Uterus (tissue), 4 donors: ENCODE results near the gene CTRB2. TPM values are rescaled to one million over a fixed set of nuclear protein-coding genes. Genes with fewer than 3 reads are reported as not detected.
"Not testable (repeated sequence)": the region's sequence is repeated elsewhere in the genome, so short reads cannot be mapped to it uniquely, and the experiment has no call there.

Source experiments
- DNase-seq, 2 donors: peaks; one replicate each; pipeline ENCODE4 v3.0.0-alpha.2; 2019 to 2020
- H3K27ac ChIP-seq, 2 donors: fragments of 200-600 bp; sonication (generic); 1 replicate in 1 of 2; 2 replicates in 1 of 2; pipeline ENCODE4 v1.5.1; 2016 to 2018
- H3K27me3 ChIP-seq, 2 donors: fragments of 200-600 bp; sonication (generic); one replicate each; pipeline ENCODE4 v1.5.1; 2018 to 2019; ENCODE audit warnings: control low read depth in 1 of 2
- H3K36me3 ChIP-seq, 2 donors: fragments of 200-600 bp; sonication (generic); one replicate each; pipeline ENCODE4 v1.5.1; 2019; ENCODE audit warnings: control low read depth in 1 of 2
- H3K4me1 ChIP-seq, 2 donors: fragments of 200-600 bp; sonication (generic); one replicate each; pipeline ENCODE4 v1.5.1; 2018 to 2019; ENCODE audit warnings: control low read depth in 1 of 2
- H3K4me3 ChIP-seq, 2 donors: fragments of 200-600 bp; sonication (generic); 1 replicate in 1 of 2; 2 replicates in 1 of 2; pipeline ENCODE4 v1.5.1; 2018 to 2019; ENCODE audit warnings: mild to moderate bottlenecking in 1 of 2
- H3K9me3 ChIP-seq, 2 donors: fragments of 200-600 bp; sonication (generic); one replicate each; pipeline ENCODE4 v1.5.1; 2019; ENCODE audit warnings: control low read depth in 1 of 2
- CTCF ChIP-seq, 4 experiments: fragments of 200-600 bp in 2 of 4; fragments of 450-650 bp in 2 of 4; sonication (generic) in 2 of 4; IDR thresholded peaks; one replicate each; pipeline ENCODE4 v1.5.1; 2016 to 2019; ENCODE audit warnings: antibody characterized with exemption in 4 of 4, mild to moderate bottlenecking in 2 of 4, moderate library complexity in 1 of 4
- POLR2A ChIP-seq, 2 donors: fragments of 450-650 bp; IDR thresholded peaks; one replicate each; pipeline ENCODE4 v1.6.1; 2016; ENCODE audit warnings: antibody characterized with exemption in 2 of 2, mild to moderate bottlenecking in 1 of 2, moderate library complexity in 1 of 2
- intact Hi-C: fragments of 100-400 bp; cut with DNase I; formaldehyde crosslinking; loops from one replicate; pipeline ENCODE4 v1.15.1; 2023; ENCODE audit warnings: low total_unique reads
- total RNA-seq, 4 donors: library from RNA; depleted of rRNA in 3 of 4; stranded (reverse); fragments of >200 nt in 3 of 4; gene quantifications; one replicate each; pipeline versions ENCODE4 v1.1.0 to v1.2.4, GENCODE V29; 2014 to 2023
- donor health status: DM: yes; HTN: yes; CAD: no.

The CTRB2 gene
- total RNA-seq, 4 donors from 2014 or later, result not detected

- TF ChIP-seq CTCF (IDR thresholded peaks at IDR 0.05), result no peak
- no peak for TF ChIP-seq POLR2A (IDR thresholded peaks at IDR 0.05)
- no peak for DNase-seq
Measured at GRCh38 chr16:75216576-75216975, 9.6 kb upstream of the CTRB2 start.

GRCh38 chr16:75216127-75216526 is 9.2 kb upstream of the CTRB2 start:
- no peaks in the 10 kb centered on the region for H3K36me3 ChIP-seq
- DNase-seq, result no peak
- no peaks in the 10 kb centered on the region for H3K27me3 ChIP-seq
- H3K27ac ChIP-seq, result no peak overlapping the region
- H3K4me1 ChIP-seq, result no peaks in the 10 kb centered on the region
- no peaks in the 10 kb centered on the region for H3K9me3 ChIP-seq
- no peak overlapping the region for H3K4me3 ChIP-seq
- TF ChIP-seq CTCF (IDR thresholded peaks at IDR 0.05) (no peak), POLR2A (IDR thresholded peaks at IDR 0.05) (no peak)
- intact Hi-C loops, result no loop called here

More at GRCh38 chr16:75216576-75216975, 9.6 kb upstream of the CTRB2 start:
- H3K27me3 ChIP-seq, result no peaks in the 10 kb centered on the region
- intact Hi-C loops, result no loop called here
- H3K9me3 ChIP-seq, result no peaks in the 10 kb centered on the region
- no peak overlapping the region for H3K27ac ChIP-seq
- no peak overlapping the region for H3K4me3 ChIP-seq
- no peaks in the 10 kb centered on the region for H3K36me3 ChIP-seq
- no peaks in the 10 kb centered on the region for H3K4me1 ChIP-seq

- H3K27ac ChIP-seq, DNase-seq, H3K4me1 ChIP-seq, H3K9me3 ChIP-seq, intact Hi-C loops, H3K36me3 ChIP-seq, H3K4me3 ChIP-seq, H3K27me3 ChIP-seq: not testable (repeated sequence)
Measured at GRCh38 chr16:75211286-75211685, 4.3 kb upstream of the CTRB2 start.

GRCh38 chr16:75209944-75210343 is 3.0 kb upstream of the CTRB2 start:
- intact Hi-C loops, result no loop called here
- TF ChIP-seq CTCF (IDR thresholded peaks at IDR 0.05), result no peak
- TF ChIP-seq POLR2A (IDR thresholded peaks at IDR 0.05), result no peak
- Histone ChIP-seq H3K27me3 (no peaks in the 10 kb centered on the region), H3K9me3 (no peaks in the 10 kb centered on the region), H3K4me3 (no peak overlapping the region), H3K4me1 (no peaks in the 10 kb centered on the region), H3K27ac (no peak overlapping the region), H3K36me3 (no peaks in the 10 kb centered on the region)
- DNase-seq, result no peak

GRCh38 chr16:75209514-75209913 is 2.6 kb upstream of the CTRB2 start:
- H3K9me3 ChIP-seq, H3K4me1 ChIP-seq, H3K4me3 ChIP-seq, intact Hi-C loops, H3K27me3 ChIP-seq, H3K36me3 ChIP-seq, DNase-seq, H3K27ac ChIP-seq: not testable (repeated sequence)

GRCh38 chr16:75208861-75209505 is 2.0 kb upstream of the CTRB2 start:
- DNase-seq, result no peak
- H3K9me3 ChIP-seq, result no peaks in the 10 kb centered on the region
- H3K36me3 ChIP-seq, result no peaks in the 10 kb centered on the region
- H3K4me3 ChIP-seq, result no peak overlapping the region
- no peak overlapping the region for H3K27ac ChIP-seq
- H3K4me1 ChIP-seq, result no peaks in the 10 kb centered on the region
- no peaks in the 10 kb centered on the region for H3K27me3 ChIP-seq
- TF ChIP-seq POLR2A (IDR thresholded peaks at IDR 0.05) (no peak), CTCF (IDR thresholded peaks at IDR 0.05) (no peak)
- intact Hi-C loops, result no loop called here
